GM12878 (cell line): ENCODE data around the gene ZNF407. TPM values are rescaled to one million over a fixed set of nuclear protein-coding genes. Genes with fewer than 3 reads are reported as not detected.

Source experiments
- ATAC-seq: fragments of 200-7000 bp; cut with Tn5 transposase; 3 replicates; pipeline ENCODE4 v1.9.1; 2020; ENCODE audit warnings: mild to moderate bottlenecking, moderate library complexity
- BruUV-seq: library from RNA; stranded (reverse); fragments of 400-500 nt; replicated peaks from 2 replicates; lab custom pipeline; 2021; lab: Mats Ljungman, UMichigan
- CTCF ChIA-PET: fragments of 300-600 bp; sonication (Branson Sonifier 250); formaldehyde crosslinking; extraction: SDS; loops from one replicate; lab custom pipeline; 2021; ENCODE audit warnings: inconsistent platforms; lab: Yijun Ruan, JAX
- POLR2A ChIA-PET: fragments of 350-600 bp; formaldehyde crosslinking; extraction: SDS; loops from one replicate; lab custom pipeline; 2021; ENCODE audit warnings: inconsistent platforms; lab: Charles Lee
- RAD21 ChIA-PET: fragments of 300-600 bp; sonication (Branson Sonifier 250); formaldehyde crosslinking; loops from one replicate; lab custom pipeline; 2023; ENCODE audit warnings: antibody characterized with exemption; ENCODE audit not compliant: unreplicated experiment; lab: Charles Lee
- SMC1A ChIA-PET: fragments of 300-600 bp; sonication (Branson Sonifier 250); formaldehyde crosslinking; loops from one replicate; lab custom pipeline; 2023; ENCODE audit not compliant: unreplicated experiment, uncharacterized antibody; lab: Charles Lee
- DNase-seq: peaks from one replicate; pipeline ENCODE4 v3.0.0-alpha.2; 2011; ENCODE audit warnings: low read depth, low spot score
- FAIRE-seq: peaks from 3 replicates; lab custom pipeline; 2011; peaks lifted over from hg19 to GRCh38; lab: Jason Lieb, UNC
- H2AFZ ChIP-seq: 2 replicates; pipeline ENCODE4 v1.6.0; 2011; ENCODE audit warnings: low read depth, low read length, control low read depth; ENCODE audit not compliant: control insufficient read depth
- H3K27ac ChIP-seq: 2 replicates; pipeline ENCODE4 v1.5.1; 2011; ENCODE audit warnings: control low read depth; ENCODE audit not compliant: control insufficient read depth, insufficient read depth
- H3K27me3 ChIP-seq, 2 experiments: replicated peaks in 1 of 2; 2 replicates each; pipeline versions ENCODE4 v1.6.0 to v1.6.1; 2011; ENCODE audit warnings: low read length in 1 of 2; ENCODE audit not compliant: control insufficient read depth in 2 of 2, insufficient read depth in 2 of 2
- H3K36me3 ChIP-seq, 2 experiments: 2 replicates each; pipeline ENCODE4 v1.5.1; 2011; ENCODE audit warnings: low read length in 1 of 2; ENCODE audit not compliant: control insufficient read depth in 2 of 2, insufficient read depth in 2 of 2
- H3K4me1 ChIP-seq: 2 replicates; pipeline ENCODE4 v1.6.1; 2011; ENCODE audit warnings: mild to moderate bottlenecking, low read length, moderate library complexity, mixed read lengths; ENCODE audit not compliant: control insufficient read depth, insufficient read depth
- H3K4me2 ChIP-seq: 2 replicates; pipeline ENCODE4 v1.6.0; 2011; ENCODE audit warnings: control low read depth; ENCODE audit not compliant: control insufficient read depth, insufficient read depth
- H3K4me3 ChIP-seq: fragments of 200-600 bp; sonication (generic); 2 replicates; pipeline ENCODE4 v1.5.1; 2016
- H3K79me2 ChIP-seq: 2 replicates; pipeline ENCODE4 v1.6.0; 2011; ENCODE audit warnings: low read length; ENCODE audit not compliant: control insufficient read depth, insufficient read depth
- H3K9ac ChIP-seq: 2 replicates; pipeline ENCODE4 v1.8.0; 2011; ENCODE audit warnings: low read length, control low read depth, mixed read lengths; ENCODE audit not compliant: control insufficient read depth, insufficient read depth
- H3K9me3 ChIP-seq: replicated peaks from 3 replicates; pipeline ENCODE4 v1.5.1; 2011; ENCODE audit warnings: mild to moderate bottlenecking, low read length; ENCODE audit not compliant: control insufficient read depth, insufficient read depth
- H4K20me1 ChIP-seq: 2 replicates; pipeline ENCODE4 v1.6.0; 2011; ENCODE audit not compliant: control insufficient read depth, insufficient read depth
- BACH1 ChIP-seq: fragments of 450-650 bp; IDR thresholded peaks from 2 replicates; pipeline ENCODE4 v1.6.1; 2017; ENCODE audit warnings: mild to moderate bottlenecking, borderline replicate concordance
- CBX3 ChIP-seq: fragments of 200-600 bp; sonication (generic); IDR thresholded peaks from 2 replicates; pipeline ENCODE4 v1.6.1; 2016; ENCODE audit warnings: low read depth, borderline replicate concordance
- CHD4 ChIP-seq: fragments of 200-600 bp; sonication (generic); IDR thresholded peaks from 2 replicates; pipeline ENCODE4 v1.6.1; 2016; ENCODE audit warnings: mild to moderate bottlenecking
- EZH2 ChIP-seq: IDR thresholded peaks from 2 replicates; pipeline ENCODE4 v1.6.1; 2012; ENCODE audit warnings: low read depth, mild to moderate bottlenecking, control low read depth, inconsistent platforms, low read length, borderline replicate concordance; ENCODE audit not compliant: control insufficient read depth
- MYC ChIP-seq: IDR thresholded peaks from 2 replicates; pipeline ENCODE4 v1.6.1; 2011; ENCODE audit warnings: mild to moderate bottlenecking, low read length, moderate library complexity, inconsistent platforms; ENCODE audit not compliant: insufficient read depth, insufficient replicate concordance, insufficient read length, severe bottlenecking
- PAX5 ChIP-seq: IDR thresholded peaks from 2 replicates; pipeline ENCODE4 v1.6.1; 2011; ENCODE audit warnings: low read depth, low read length, borderline replicate concordance
- PAX8 ChIP-seq: fragments of 450-650 bp; IDR thresholded peaks from 2 replicates; pipeline ENCODE4 v1.6.1; 2017; ENCODE audit warnings: mild to moderate bottlenecking, moderate library complexity
- PKNOX1 ChIP-seq: fragments of 450-650 bp; IDR thresholded peaks from 2 replicates; pipeline ENCODE4 v1.6.1; 2016; ENCODE audit warnings: mild to moderate bottlenecking
- SPI1 ChIP-seq: IDR thresholded peaks from 2 replicates; pipeline ENCODE4 v1.6.1; 2011; ENCODE audit warnings: low read depth, mild to moderate bottlenecking, low read length, moderate library complexity, borderline replicate concordance; ENCODE audit not compliant: insufficient read depth
- SUPT20H ChIP-seq: IDR thresholded peaks from 2 replicates; pipeline ENCODE4 v1.6.1; 2011; ENCODE audit warnings: low read depth, mild to moderate bottlenecking, low read length, moderate library complexity, borderline replicate concordance; ENCODE audit not compliant: control insufficient read depth
- TBL1XR1 ChIP-seq: IDR thresholded peaks from 2 replicates; pipeline ENCODE4 v1.6.1; 2012; ENCODE audit warnings: low read depth, low read length, improper control_type of control experiment
- ZNF687 ChIP-seq: fragments of 450-650 bp; IDR thresholded peaks from 2 replicates; pipeline ENCODE4 v1.6.1; 2017; ENCODE audit warnings: mild to moderate bottlenecking, moderate library complexity
- WGBS: methylation state at CpG from one replicate; pipeline ENCODE4 v1.1.6; 2016; ENCODE audit warnings: low lambda C conversion rate; ENCODE audit not compliant: insufficient replicate concordance, insufficient coverage; ENCODE audit errors: missing lambda C conversion rate; 5-methylcytosine and 5-hydroxymethylcytosine counted together
- in situ Hi-C: fragments of 300-500 bp; cut with MboI; formaldehyde crosslinking; loops from 9 replicates; pipeline ENCODE4 v1.14.3; 2018; ENCODE audit warnings: mixed read lengths
- intact Hi-C: fragments of 100-400 bp; cut with micrococcal nuclease; formaldehyde crosslinking; loops from one replicate; pipeline ENCODE4 v1.14.2; 2022; ENCODE audit not compliant: unreplicated experiment
- polyA plus RNA-seq, 11 experiments: library from polyadenylated mRNA; depleted of rRNA in 4 of 11; unstranded in 6 of 11; stranded (reverse) in 5 of 11; fragments of >200 nt; fragmentation: Nextera tagmentation in 4 of 11; fragmentation: Illumina TruSeq in 1 of 11; extraction: Ambion mirVana in 4 of 11; extraction: Trizol in 1 of 11; gene quantifications; 1 replicate in 1 of 11; 2 replicates in 10 of 11; pipeline versions ENCODE4 v1.2.1 to v1.2.3, GENCODE V29; 2011 to 2016; ENCODE audit warnings: inconsistent platforms in 2 of 11, missing spikeins in 2 of 11, low read depth in 1 of 11
- total RNA-seq, 4 experiments: library from RNA; depleted of rRNA in 3 of 4; stranded (reverse); fragments of >200 nt in 3 of 4; fragmentation: Illumina TruSeq in 1 of 4; extraction: Trizol in 1 of 4; gene quantifications; 2 replicates each; pipeline versions ENCODE4 v1.2.1 to v1.2.3, GENCODE V29; 2013 to 2021

The ZNF407 gene
- total and polyA plus RNA-seq, 10 of the 15 experiments (the other 5 are each of a cell fraction or from before 2014, with no cell fraction given), result 0.69 to 11.6 (median 5.3) TPM

GRCh38 chr18:74937291-74937690 lies 339.6 kb downstream of the ZNF407 start:
- no peak overlapping the region for H3K4me3 ChIP-seq
- H4K20me1 ChIP-seq, result no peaks in the 10 kb centered on the region
- H3K27me3 ChIP-seq, result no peaks in the 10 kb centered on the region
- H3K36me3 ChIP-seq, result no peaks in the 10 kb centered on the region
- intact Hi-C loops, result no loop called here
- H3K27ac ChIP-seq, result no peak overlapping the region
- H2AFZ ChIP-seq, result no peak overlapping the region
- FAIRE-seq (no peak), DNase-seq (no peak), ATAC-seq (no peak)
- H3K4me2 ChIP-seq, result no peak overlapping the region
- no TSS peak for BruUV-seq
- peaks cover 6% of the 10 kb centered on the region; the same call in 1 of the 2 replicates for H3K4me1 ChIP-seq
- RAD21 ChIA-PET, result no interaction called here
- in situ Hi-C loops, result no loop called here
- H3K9me3 ChIP-seq, result no peaks in the 10 kb centered on the region
- POLR2A ChIA-PET, result no interaction called here
- no peak overlapping the region for H3K9ac ChIP-seq
- 100% methylated on average over 1 of the region's 1 CpG for WGBS
- TF ChIP-seq PAX8, result no peak
- CTCF ChIA-PET, result no interaction called here
- no peaks in the 10 kb centered on the region for H3K79me2 ChIP-seq
- SMC1A ChIA-PET, result no interaction called here

GRCh38 chr18:74940856-74941255 lies 343.2 kb downstream of the ZNF407 start:
- CTCF ChIA-PET, result interaction anchor here (1.1 to 1.8 kb wide), 3 partner anchors 7 to 287 kb away, joined by 3 to 5 read pairs (median 4); no protein-coding TSS in a partner anchor
- SMC1A ChIA-PET, result interaction anchor here (1.0 to 2.3 kb wide), 5 partner anchors 9 to 176 kb away, joined by 3 to 8 read pairs (median 4); no protein-coding TSS in a partner anchor
- intact Hi-C loops (no loop called here), in situ Hi-C loops (no loop called here)
- POLR2A ChIA-PET, result no interaction called here
- no TSS peak for BruUV-seq
- RAD21 ChIA-PET, result interaction anchor here (1.5 kb wide), 1 partner anchor 8 kb away, joined by 5 read pairs; no protein-coding TSS in a partner anchor
- Histone ChIP-seq H4K20me1 (no peaks in the 10 kb centered on the region), H3K4me3 (no peak overlapping the region), H3K4me2 (no peak overlapping the region), H3K27ac (no peak overlapping the region), H3K9ac (no peak overlapping the region), H2AFZ (no peak overlapping the region), H3K79me2 (no peaks in the 10 kb centered on the region), H3K9me3 (no peaks in the 10 kb centered on the region), H3K27me3 (no peaks in the 10 kb centered on the region), H3K4me1 (peaks cover 11% of the 10 kb centered on the region; the same call in 1 of the 2 replicates), H3K36me3 (no peaks in the 10 kb centered on the region)
- WGBS, result 99% methylated on average over 5 of the region's 5 CpGs
- DNase-seq (no peak), FAIRE-seq (no peak), ATAC-seq (no peak)
- TF ChIP-seq PAX5 (no peak), MYC (no peak), SUPT20H (no peak), EZH2 (no peak), CBX3 (no peak), PKNOX1 (no peak), BACH1 (no peak), ZNF687 (no peak), SPI1 (no peak), TBL1XR1 (no peak), CHD4 (no peak)
